GM12872 (cell line): Measurements from ENCODE around the gene TMEM219.

ENCODE experiments used
- TF ChIP-seq, protein P1 (sequence below): IDR thresholded peaks from 3 replicates; pipeline ENCODE4 v1.5.1; 2011; ENCODE audit warnings: low read depth, mild to moderate bottlenecking, low read length, moderate library complexity; ENCODE audit not compliant: insufficient read depth

Gene TMEM219

DNA sequence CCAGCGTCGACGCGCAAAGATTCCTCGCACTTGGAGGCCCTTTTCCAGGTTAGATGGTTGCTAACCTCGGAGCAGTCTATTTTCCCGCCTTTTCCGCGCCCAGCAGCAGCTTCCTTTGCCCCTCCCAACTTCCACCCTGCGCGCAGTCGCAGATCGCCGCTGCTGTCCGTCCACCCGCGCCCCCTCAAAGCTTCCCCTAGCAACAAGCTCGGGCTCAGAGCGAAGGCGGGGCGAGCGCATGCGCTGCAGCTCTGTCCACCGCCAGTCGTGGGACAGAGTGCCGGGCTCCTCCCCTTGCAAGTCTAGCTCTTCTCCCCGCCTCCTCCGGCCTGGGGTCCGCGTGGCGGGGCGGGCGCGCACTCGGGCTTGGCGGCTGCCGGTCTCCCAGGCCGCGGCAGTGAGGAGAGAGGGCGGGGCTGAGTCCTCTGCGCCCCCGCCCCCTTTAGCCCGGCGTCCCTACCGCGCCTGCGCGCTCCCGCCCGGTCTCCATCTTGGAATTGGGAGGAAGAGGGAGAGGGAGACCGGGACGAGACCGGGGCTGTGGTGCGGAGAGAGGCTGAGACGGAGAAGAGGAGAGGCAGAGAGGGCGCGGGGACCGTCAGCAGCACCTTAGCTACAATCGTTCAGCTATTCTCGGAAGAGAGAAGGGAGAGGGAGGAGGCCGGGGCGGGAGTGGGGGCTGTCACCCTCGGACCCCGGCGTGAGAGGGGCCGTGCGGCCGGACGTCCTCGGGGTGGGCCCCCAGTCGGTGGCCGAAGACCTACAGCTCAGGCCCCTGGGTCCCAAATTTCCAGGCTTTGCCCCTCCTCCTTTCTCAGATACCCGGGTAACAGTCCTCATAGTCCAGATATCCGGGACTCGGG lies 11.7 kb downstream of the TMEM219 start, which contains the start of gene TAOK2:
TSS of gene TAOK2 (plus strand) at position 485 of the 863 bp plus-strand sequence. CDS start 3,905 bp downstream, outside the sequence.
- TF ChIP-seq, protein P1, sequence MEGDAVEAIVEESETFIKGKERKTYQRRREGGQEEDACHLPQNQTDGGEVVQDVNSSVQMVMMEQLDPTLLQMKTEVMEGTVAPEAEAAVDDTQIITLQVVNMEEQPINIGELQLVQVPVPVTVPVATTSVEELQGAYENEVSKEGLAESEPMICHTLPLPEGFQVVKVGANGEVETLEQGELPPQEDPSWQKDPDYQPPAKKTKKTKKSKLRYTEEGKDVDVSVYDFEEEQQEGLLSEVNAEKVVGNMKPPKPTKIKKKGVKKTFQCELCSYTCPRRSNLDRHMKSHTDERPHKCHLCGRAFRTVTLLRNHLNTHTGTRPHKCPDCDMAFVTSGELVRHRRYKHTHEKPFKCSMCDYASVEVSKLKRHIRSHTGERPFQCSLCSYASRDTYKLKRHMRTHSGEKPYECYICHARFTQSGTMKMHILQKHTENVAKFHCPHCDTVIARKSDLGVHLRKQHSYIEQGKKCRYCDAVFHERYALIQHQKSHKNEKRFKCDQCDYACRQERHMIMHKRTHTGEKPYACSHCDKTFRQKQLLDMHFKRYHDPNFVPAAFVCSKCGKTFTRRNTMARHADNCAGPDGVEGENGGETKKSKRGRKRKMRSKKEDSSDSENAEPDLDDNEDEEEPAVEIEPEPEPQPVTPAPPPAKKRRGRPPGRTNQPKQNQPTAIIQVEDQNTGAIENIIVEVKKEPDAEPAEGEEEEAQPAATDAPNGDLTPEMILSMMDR = no peak

DNA sequence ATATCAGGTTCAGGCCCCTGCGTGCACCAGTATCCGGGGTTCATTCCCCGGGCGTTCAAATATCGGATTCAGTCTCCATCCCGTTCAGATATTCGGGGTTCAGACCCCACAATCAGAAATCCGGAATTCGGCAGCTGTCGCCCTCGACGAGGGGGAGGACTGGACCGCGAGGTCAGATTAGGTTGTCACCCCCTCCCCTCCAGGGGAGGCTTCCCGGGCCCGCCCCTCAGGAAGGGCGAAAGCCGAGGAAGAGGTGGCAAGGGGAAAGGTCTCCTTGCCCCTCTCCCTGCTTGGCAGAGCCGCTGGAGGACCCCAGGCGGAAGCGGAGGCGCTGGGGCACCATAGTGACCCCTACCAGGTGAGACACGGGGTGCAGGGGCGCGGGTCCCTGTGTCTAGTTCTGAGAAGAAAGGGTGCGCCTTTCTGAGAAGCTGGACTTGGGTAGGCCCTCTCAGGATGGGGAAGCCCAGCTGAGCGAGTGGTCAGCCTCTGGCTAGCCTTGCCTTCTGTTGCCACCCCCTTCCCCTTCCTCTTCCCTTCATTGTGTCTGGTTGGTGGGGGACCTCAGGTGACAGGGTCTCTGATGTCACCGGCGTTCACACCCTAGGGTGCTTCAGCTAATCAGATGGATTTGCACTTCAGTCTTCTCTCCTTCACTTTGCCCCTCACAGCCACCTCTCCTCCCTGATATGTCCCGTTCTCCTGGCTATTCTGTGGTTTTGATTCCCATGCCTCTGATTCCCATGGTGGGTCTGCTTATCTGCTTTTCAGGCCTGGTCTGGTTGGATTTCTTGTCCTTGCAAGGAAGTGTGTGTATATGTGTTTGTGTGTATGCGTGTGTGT lies 12.6 kb downstream of the TMEM219 start:
- TF ChIP-seq, protein P1 = no peak

DNA sequence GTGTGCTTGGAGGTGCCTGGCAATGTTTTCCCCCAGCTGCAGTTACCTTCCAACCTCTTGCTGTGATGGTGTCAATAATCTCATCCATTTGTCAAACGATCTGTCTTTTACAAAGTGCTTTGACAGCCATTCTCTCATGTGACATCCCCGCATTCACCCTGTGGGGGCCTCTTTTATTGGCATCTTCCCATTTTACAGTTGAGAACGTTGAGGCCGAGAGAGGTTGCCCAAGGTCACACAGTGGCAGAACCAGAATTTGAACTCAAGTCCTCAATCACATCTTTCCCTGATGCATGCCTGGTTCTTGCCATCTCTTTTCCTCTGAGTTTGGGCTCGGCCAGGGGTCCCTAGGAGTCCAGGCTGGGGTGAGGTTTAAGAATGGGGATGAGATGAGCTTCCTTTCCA lies 13.3 kb downstream of the TMEM219 start:
- TF ChIP-seq, protein P1 = no peak

DNA sequence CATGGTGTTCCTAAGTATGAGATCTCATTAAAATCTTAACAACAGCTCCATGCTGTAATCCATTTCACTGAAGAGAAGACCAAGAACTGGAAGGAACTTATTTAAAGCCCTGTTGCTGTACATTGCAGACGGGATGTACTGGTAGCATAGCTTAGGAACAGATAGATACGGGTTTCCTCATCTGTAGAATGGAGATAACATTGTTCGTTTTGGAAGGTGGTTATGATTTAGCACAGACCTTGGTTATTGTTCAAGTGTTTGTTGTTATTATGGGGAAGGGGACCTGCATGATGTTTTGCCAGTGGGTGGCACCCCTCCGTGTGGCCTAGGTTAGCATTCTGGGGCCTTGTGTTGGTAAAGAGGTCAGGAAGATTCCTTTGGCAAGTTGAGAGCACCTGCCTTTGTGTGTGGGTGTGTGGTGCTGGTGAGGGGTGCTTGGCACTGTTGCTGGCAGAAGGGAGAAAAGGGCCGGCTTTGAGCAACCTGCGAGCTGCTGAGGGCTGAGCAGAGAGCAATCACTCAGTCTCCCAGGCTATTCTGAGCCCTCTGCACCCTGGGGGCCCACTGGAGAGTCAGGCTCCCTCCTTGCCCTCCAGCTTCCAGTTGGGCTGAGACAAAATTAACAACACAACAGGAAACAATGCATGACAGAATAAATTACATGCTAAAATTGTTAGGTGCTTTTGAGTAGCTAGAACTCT lies 14.1 kb downstream of the TMEM219 start:
- TF ChIP-seq, protein P1 = no peak

DNA sequence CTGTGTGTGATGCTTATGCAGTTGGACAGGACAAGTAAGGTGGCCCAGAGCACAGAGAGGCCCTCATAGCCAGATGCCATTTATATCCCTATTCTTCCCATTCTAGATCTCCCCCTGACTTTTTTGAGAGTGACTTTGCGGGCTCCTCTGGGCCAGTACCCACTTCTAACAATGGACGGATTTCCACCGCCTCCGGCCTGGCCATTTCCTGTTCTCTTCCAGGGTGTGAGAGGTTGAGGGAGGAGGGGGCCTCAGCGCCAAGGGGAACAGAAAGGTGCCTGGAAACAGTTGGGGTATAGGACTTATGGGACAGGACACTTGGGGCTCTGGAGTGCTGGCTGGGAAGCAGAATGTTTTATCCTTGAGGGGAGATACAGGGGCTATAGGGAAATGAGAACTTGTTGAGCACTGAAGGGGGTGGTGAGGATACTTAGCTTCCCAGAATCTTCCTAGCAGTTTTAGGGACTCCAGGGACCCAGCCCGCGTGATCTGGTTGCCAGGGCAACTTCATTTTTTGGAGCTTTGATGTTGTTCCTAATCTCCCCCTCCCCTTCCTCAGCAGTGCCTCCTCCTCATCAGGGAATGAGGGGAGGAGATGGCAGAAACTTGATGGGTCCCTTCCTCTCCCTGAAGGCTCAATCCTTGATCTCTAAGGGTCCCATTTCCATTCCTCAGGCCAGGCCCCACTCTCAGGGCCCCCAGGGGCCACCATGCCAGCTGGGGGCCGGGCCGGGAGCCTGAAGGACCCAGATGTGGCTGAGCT lies 15.4 kb downstream of the TMEM219 start:
- TF ChIP-seq, protein P1 = no peak

DNA sequence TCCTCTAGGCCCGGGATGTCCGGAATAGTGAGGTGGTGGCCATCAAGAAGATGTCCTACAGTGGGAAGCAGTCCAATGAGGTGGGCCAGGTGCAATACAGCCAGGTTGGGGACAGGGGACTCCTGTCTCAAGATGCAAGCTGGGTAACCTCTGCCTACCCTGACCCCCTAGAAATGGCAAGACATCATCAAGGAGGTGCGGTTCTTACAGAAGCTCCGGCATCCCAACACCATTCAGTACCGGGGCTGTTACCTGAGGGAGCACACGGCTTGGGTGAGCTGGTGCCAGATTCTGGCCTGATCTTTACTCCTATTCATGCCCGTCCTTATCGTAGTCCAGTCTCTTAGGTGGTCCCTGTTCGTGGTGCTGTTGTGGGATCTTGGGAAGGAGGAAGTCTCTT lies 16.2 kb downstream of the TMEM219 start:
- TF ChIP-seq, protein P1 = no peak
